A549 (cell line): ENCODE measurements around the gene PLEKHA4. TPM values are rescaled to one million over a fixed set of nuclear protein-coding genes. Genes with fewer than 3 reads are reported as not detected.

Experiments used
- ATAC-seq, 2 experiments: fragments of 200-7000 bp in 1 of 2; fragments of >200 bp in 1 of 2; cut with Nextera tagmentation in 1 of 2; cut with Tn5 transposase in 1 of 2; 3 replicates each; pipeline versions ENCODE4 v1.8.0 to v1.9.1; 2018 to 2020; ENCODE audit warnings: mild to moderate bottlenecking in 1 of 2, moderate library complexity in 1 of 2
- CTCF ChIA-PET: fragments of 300-600 bp; sonication (Branson Sonifier 250); formaldehyde crosslinking; extraction: SDS; loops from one replicate; lab custom pipeline; 2021; ENCODE audit warnings: antibody characterized with exemption, inconsistent platforms; lab: Yijun Ruan, JAX
- POLR2A ChIA-PET: fragments of 350-600 bp; formaldehyde crosslinking; extraction: SDS; loops from one replicate; lab custom pipeline; 2021; ENCODE audit warnings: antibody characterized with exemption, inconsistent platforms; lab: Yijun Ruan, JAX
- DNase-seq, 2 experiments: peaks; one replicate each; pipeline versions ENCODE4 v3.0.0 to v3.0.0-alpha.2; 2011 to 2016; ENCODE audit warnings: low read depth in 1 of 2, low spot score in 1 of 2
- FAIRE-seq: peaks from 2 replicates; lab custom pipeline; 2011; peaks lifted over from hg19 to GRCh38; lab: Jason Lieb, UNC
- H3K27ac ChIP-seq, 2 experiments: fragments of >200 bp; sonication (Bioruptor Twin); formaldehyde crosslinking; 3 replicates each; pipeline ENCODE4 v1.5.1; 2016 to 2017
- H3K4me1 ChIP-seq: fragments of >200 bp; sonication (Bioruptor Twin); formaldehyde crosslinking; 3 replicates; pipeline ENCODE4 v1.6.1; 2016
- H3K4me2 ChIP-seq: fragments of >200 bp; sonication (Bioruptor Twin); formaldehyde crosslinking; 3 replicates; pipeline ENCODE4 v1.6.1; 2016
- H3K4me3 ChIP-seq: fragments of >200 bp; sonication (Bioruptor Twin); formaldehyde crosslinking; 3 replicates; pipeline ENCODE4 v1.5.1; 2016
- H3K9me3 ChIP-seq: fragments of >200 bp; sonication (Bioruptor Twin); formaldehyde crosslinking; 3 replicates; pipeline ENCODE4 v1.6.1; 2016
- BHLHE40 ChIP-seq: IDR thresholded peaks from 2 replicates; pipeline ENCODE4 v1.6.1; 2012; ENCODE audit warnings: low read depth, low read length, inconsistent platforms
- CBX8 ChIP-seq: fragments of 200-600 bp; sonication (generic); IDR thresholded peaks from 2 replicates; pipeline ENCODE4 v1.6.1; 2016
- CEBPB ChIP-seq, 2 experiments: fragments of >200 bp in 1 of 2; sonication (Bioruptor Twin) in 1 of 2; formaldehyde crosslinking in 1 of 2; IDR thresholded peaks; 2 replicates each; pipeline ENCODE4 v1.6.1; 2012 to 2016
- CHD2 ChIP-seq: fragments of 150-350 bp; IDR thresholded peaks from 2 replicates; pipeline ENCODE4 v1.6.1; 2014; ENCODE audit warnings: low read length; ENCODE audit not compliant: partially characterized antibody
- EHF ChIP-seq: fragments of 250-450 bp; sonication (Bioruptor Pico); IDR thresholded peaks from 2 replicates; pipeline ENCODE4 v1.5.0; 2020; ENCODE audit warnings: mild to moderate bottlenecking
- ESRRA ChIP-seq: fragments of 150-350 bp; IDR thresholded peaks from 2 replicates; pipeline ENCODE4 v1.6.1; 2014; ENCODE audit warnings: mild to moderate bottlenecking, low read length, borderline replicate concordance
- FOSB ChIP-seq: fragments of 250-450 bp; sonication (Bioruptor Pico); IDR thresholded peaks from 2 replicates; pipeline ENCODE4 v1.5.0; 2020; ENCODE audit warnings: mild to moderate bottlenecking, moderate library complexity
- FOXS1 ChIP-seq: fragments of 250-450 bp; sonication (Bioruptor Pico); IDR thresholded peaks from 2 replicates; pipeline ENCODE4 v1.5.0; 2020; ENCODE audit warnings: mild to moderate bottlenecking, moderate library complexity
- HDAC2 ChIP-seq: fragments of 200-600 bp; sonication (generic); IDR thresholded peaks from 2 replicates; pipeline ENCODE4 v1.6.1; 2016
- HEYL ChIP-seq: fragments of 250-450 bp; sonication (Bioruptor Pico); IDR thresholded peaks from 2 replicates; pipeline ENCODE4 v1.8.0; 2021; ENCODE audit warnings: mild to moderate bottlenecking, moderate library complexity
- HOXB13 ChIP-seq: fragments of 250-450 bp; sonication (Bioruptor Pico); IDR thresholded peaks from 2 replicates; pipeline ENCODE4 v1.5.0; 2020; ENCODE audit warnings: low read depth, mild to moderate bottlenecking, moderate library complexity
- JUN ChIP-seq, 2 experiments: fragments of >200 bp; sonication (Bioruptor Twin); formaldehyde crosslinking; IDR thresholded peaks; 2 replicates in 1 of 2; 3 replicates in 1 of 2; pipeline ENCODE4 v1.6.1; 2016 to 2017
- KDM1A ChIP-seq: fragments of 200-600 bp; sonication (generic); IDR thresholded peaks from 2 replicates; pipeline ENCODE4 v1.6.1; 2016; ENCODE audit warnings: low read depth, mild to moderate bottlenecking
- MAFK ChIP-seq: fragments of 450-650 bp; IDR thresholded peaks from 2 replicates; pipeline ENCODE4 v1.6.1; 2014; ENCODE audit not compliant: partially characterized antibody
- MAZ ChIP-seq: fragments of 150-350 bp; IDR thresholded peaks from 2 replicates; pipeline ENCODE4 v1.6.1; 2014; ENCODE audit warnings: antibody characterized with exemption, low read depth, low read length, borderline replicate concordance
- MYC ChIP-seq: IDR thresholded peaks from 2 replicates; pipeline ENCODE4 v1.6.1; 2012; ENCODE audit warnings: mild to moderate bottlenecking, inconsistent platforms, low read length, improper control_type of control experiment, borderline replicate concordance
- NFE2L2 ChIP-seq: fragments of 150-350 bp; conservative IDR thresholded peaks from 2 replicates; pipeline ENCODE4 v1.6.1; 2014; ENCODE audit warnings: low read length
- PHF8 ChIP-seq: fragments of 200-600 bp; sonication (generic); IDR thresholded peaks from 2 replicates; pipeline ENCODE4 v1.6.1; 2016; ENCODE audit warnings: low read depth, mild to moderate bottlenecking, antibody characterized with exemption, moderate library complexity, borderline replicate concordance
- POLR2A ChIP-seq: IDR thresholded peaks from 2 replicates; pipeline ENCODE4 v1.6.1; 2012; ENCODE audit warnings: mild to moderate bottlenecking, low read length
- POLR2AphosphoS2 ChIP-seq: conservative IDR thresholded peaks from 2 replicates; pipeline ENCODE4 v1.6.1; 2012; ENCODE audit warnings: low read length, improper control_type of control experiment, inconsistent platforms
- SREBF2 ChIP-seq: fragments of 450-650 bp; IDR thresholded peaks from 2 replicates; pipeline ENCODE4 v1.6.1; 2014; ENCODE audit warnings: mild to moderate bottlenecking, moderate library complexity
- TFCP2L1 ChIP-seq: fragments of 250-450 bp; sonication (Bioruptor Pico); IDR thresholded peaks from 2 replicates; pipeline ENCODE4 v1.5.0; 2021; ENCODE audit warnings: mild to moderate bottlenecking
- ZFP36 ChIP-seq: fragments of 450-650 bp; IDR thresholded peaks from 2 replicates; pipeline ENCODE4 v1.6.1; 2014; ENCODE audit warnings: borderline replicate concordance; ENCODE audit not compliant: partially characterized antibody
- ZNF302 ChIP-seq: fragments of 250-450 bp; sonication (Bioruptor Pico); IDR thresholded peaks from 2 replicates; pipeline ENCODE4 v1.9.0; 2021; ENCODE audit warnings: inconsistent platforms, mild to moderate bottlenecking, moderate library complexity
- WGBS: methylation state at CpG from one replicate; pipeline ENCODE4 v1.1.6; 2017; ENCODE audit errors: missing lambda C conversion rate; 5-methylcytosine and 5-hydroxymethylcytosine counted together
- polyA plus RNA-seq, 4 experiments: library from polyadenylated mRNA; depleted of rRNA in 3 of 4; stranded (reverse); fragments of >200 nt; fragmentation: RNase III in 1 of 4; extraction: RNeasy Plus Mini Kit Qiagen cat#74134 plus additional on column Dnase treatment in 1 of 4; gene quantifications; 2 replicates in 3 of 4; 3 replicates in 1 of 4; pipeline ENCODE4 v1.2.3, GENCODE V29; 2011 to 2017
- TF ChIP-seq, protein P1 (sequence below): IDR thresholded peaks from 2 replicates; pipeline ENCODE4 v1.6.1; 2012; ENCODE audit warnings: low read depth, borderline replicate concordance
- TF ChIP-seq, protein P2 (sequence below): IDR thresholded peaks from 2 replicates; pipeline ENCODE4 v1.6.1; 2012
- TF ChIP-seq, protein P3 (sequence below): fragments of >200 bp; sonication (Bioruptor Twin); formaldehyde crosslinking; IDR thresholded peaks from 3 replicates; pipeline ENCODE4 v1.6.1; 2016
- TF ChIP-seq, protein P4 (sequence below): fragments of >200 bp; sonication (Bioruptor Twin); formaldehyde crosslinking; IDR thresholded peaks from 2 replicates; pipeline ENCODE4 v1.6.1; 2016
- TF ChIP-seq, protein P5 (sequence below): fragments of 250-450 bp; sonication (Bioruptor Pico); IDR thresholded peaks from 2 replicates; pipeline ENCODE4 v1.5.0; 2021; ENCODE audit warnings: mild to moderate bottlenecking, moderate library complexity, borderline replicate concordance
- TF ChIP-seq, protein P6 (sequence below): fragments of 250-450 bp; sonication (Bioruptor Pico); IDR thresholded peaks from 2 replicates; pipeline ENCODE4 v1.5.0; 2020; ENCODE audit warnings: low read depth, mild to moderate bottlenecking, moderate library complexity

Gene PLEKHA4
- polyA plus RNA-seq, 2 of the 4 experiments (the other 2 are of a cell fraction) = 0.34 to 0.46 TPM

DNA sequence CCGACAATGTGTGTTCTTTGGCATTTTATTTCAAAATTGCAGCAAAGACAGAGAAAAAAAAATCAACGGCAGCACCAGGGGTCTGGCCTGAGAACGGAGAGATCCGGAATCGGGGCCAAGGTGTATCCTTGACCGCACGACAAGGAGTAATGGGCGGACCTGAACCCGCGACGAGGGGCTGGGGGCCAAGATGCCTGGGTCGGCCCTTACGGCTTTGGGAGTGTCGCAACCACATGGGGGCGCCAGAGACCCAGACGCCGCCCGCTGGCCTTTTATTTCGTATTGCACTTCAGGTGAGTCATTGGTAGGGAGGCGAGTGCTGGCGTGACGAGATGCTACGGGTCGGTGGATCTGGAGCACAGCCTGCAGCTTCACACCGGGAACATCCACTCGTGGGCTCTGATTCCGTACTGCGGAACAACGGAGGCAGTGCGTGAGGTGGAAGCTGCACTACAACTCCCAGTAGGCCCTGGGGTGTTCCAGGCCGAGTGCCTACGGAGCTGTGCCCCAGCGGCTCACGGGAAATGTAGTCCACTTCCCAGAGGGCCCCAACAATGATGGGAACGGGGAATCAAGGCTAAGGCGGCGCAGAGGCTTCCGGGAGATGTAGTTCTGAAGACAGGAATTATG is 73.2 kb downstream of the PLEKHA4 start (continued):
- TF ChIP-seq HEYL (CRISPR knock-in tag) (no peak), ESRRA (no peak), HOXB13 (no peak), TFCP2L1 (CRISPR knock-in tag) (no peak), BHLHE40 (no peak), CHD2 (peak; percentile 4), CEBPB (IDR thresholded peaks at IDR 0.05) (peak in 1 of 2 experiments; percentile 83; a peak in 2 of 4 replicates), FOXS1 (no peak), SREBF2 (no peak), ZFP36 (no peak), MAFK (no peak), POLR2A (no peak), KDM1A (no peak), JUN (IDR thresholded peaks at IDR 0.05) (peak in 1 of 2 experiments; percentile 76; a peak in 3 of 5 replicates), MYC (peak; percentile 51; the same call in 1 of the 2 replicates), HDAC2 (no peak)
- TF ChIP-seq, protein P1, sequence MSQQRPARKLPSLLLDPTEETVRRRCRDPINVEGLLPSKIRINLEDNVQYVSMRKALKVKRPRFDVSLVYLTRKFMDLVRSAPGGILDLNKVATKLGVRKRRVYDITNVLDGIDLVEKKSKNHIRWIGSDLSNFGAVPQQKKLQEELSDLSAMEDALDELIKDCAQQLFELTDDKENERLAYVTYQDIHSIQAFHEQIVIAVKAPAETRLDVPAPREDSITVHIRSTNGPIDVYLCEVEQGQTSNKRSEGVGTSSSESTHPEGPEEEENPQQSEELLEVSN = 0 out of 2 replicates have a peak, but pooled peaks have one; percentile 33
- TF ChIP-seq, protein P2, sequence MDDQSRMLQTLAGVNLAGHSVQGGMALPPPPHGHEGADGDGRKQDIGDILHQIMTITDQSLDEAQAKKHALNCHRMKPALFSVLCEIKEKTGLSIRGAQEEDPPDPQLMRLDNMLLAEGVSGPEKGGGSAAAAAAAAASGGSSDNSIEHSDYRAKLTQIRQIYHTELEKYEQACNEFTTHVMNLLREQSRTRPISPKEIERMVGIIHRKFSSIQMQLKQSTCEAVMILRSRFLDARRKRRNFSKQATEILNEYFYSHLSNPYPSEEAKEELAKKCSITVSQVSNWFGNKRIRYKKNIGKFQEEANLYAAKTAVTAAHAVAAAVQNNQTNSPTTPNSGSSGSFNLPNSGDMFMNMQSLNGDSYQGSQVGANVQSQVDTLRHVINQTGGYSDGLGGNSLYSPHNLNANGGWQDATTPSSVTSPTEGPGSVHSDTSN = peak; percentile 65; the same call in 1 of the 2 replicates
- TF ChIP-seq, protein P3, sequence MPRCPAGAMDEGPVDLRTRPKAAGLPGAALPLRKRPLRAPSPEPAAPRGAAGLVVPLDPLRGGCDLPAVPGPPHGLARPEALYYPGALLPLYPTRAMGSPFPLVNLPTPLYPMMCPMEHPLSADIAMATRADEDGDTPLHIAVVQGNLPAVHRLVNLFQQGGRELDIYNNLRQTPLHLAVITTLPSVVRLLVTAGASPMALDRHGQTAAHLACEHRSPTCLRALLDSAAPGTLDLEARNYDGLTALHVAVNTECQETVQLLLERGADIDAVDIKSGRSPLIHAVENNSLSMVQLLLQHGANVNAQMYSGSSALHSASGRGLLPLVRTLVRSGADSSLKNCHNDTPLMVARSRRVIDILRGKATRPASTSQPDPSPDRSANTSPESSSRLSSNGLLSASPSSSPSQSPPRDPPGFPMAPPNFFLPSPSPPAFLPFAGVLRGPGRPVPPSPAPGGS = 0 out of 3 replicates have a peak, but pooled peaks have one; percentile 50

DNA sequence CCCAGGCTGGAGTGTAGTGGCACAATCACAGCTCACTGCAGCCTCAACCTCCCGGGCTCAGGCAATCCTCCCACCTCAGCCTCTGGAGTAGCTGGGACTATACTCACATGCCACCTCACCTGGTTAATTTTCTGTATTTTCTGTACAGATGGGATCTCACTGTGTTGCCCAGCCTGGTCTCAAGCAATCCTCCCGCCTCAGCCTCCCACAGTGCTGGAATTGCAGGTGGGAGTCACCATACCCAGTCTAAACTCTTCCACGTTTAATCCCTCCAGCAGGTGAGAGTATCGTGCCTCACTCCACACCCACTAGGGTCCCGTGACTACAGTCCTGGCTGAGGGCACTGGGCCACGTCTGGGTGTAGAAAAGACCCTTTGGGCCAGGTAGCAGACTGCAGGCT is 74.1 kb downstream of the PLEKHA4 start:
- POLR2A ChIA-PET = interaction anchor here (2.7 kb wide), 1 partner anchor 42 kb away, joined by 18 read pairs; the partner anchor contains the start of gene HSD17B14
- TF ChIP-seq EHF = no peak
- TF ChIP-seq PHF8 = no peak
- no peak for TF ChIP-seq POLR2A
- TF ChIP-seq, protein P4, sequence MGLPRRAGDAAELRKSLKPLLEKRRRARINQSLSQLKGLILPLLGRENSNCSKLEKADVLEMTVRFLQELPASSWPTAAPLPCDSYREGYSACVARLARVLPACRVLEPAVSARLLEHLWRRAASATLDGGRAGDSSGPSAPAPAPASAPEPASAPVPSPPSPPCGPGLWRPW = no peak
- TF ChIP-seq JUN (IDR thresholded peaks at IDR 0.05) = no peak
- no peak for TF ChIP-seq ZNF302 (CRISPR knock-in tag)
- TF ChIP-seq MAZ = no peak
- TF ChIP-seq CBX8 = no peak
- TF ChIP-seq, protein P5, sequence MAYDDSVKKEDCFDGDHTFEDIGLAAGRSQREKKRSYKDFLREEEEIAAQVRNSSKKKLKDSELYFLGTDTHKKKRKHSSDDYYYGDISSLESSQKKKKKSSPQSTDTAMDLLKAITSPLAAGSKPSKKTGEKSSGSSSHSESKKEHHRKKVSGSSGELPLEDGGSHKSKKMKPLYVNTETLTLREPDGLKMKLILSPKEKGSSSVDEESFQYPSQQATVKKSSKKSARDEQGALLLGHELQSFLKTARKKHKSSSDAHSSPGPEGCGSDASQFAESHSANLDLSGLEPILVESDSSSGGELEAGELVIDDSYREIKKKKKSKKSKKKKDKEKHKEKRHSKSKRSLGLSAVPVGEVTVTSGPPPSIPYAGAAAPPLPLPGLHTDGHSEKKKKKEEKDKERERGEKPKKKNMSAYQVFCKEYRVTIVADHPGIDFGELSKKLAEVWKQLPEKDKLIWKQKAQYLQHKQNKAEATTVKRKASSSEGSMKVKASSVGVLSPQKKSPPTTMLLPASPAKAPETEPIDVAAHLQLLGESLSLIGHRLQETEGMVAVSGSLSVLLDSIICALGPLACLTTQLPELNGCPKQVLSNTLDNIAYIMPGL (CRISPR knock-in tag) = no peak
- TF ChIP-seq, protein P3 = no peak
- TF ChIP-seq FOSB (CRISPR knock-in tag) = no peak
- no peak for TF ChIP-seq MAFK
- TF ChIP-seq POLR2AphosphoS2 = no peak
- TF ChIP-seq, protein P6, sequence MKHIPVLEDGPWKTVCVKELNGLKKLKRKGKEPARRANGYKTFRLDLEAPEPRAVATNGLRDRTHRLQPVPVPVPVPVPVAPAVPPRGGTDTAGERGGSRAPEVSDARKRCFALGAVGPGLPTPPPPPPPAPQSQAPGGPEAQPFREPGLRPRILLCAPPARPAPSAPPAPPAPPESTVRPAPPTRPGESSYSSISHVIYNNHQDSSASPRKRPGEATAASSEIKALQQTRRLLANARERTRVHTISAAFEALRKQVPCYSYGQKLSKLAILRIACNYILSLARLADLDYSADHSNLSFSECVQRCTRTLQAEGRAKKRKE = no peak
- no peak for TF ChIP-seq NFE2L2

More for the DNA sequence above, 74.1 kb downstream of the PLEKHA4 start:
- Histone ChIP-seq H3K27ac (peak overlapping the region in 1 of 2 experiments; percentile 83; a peak in 2 of 6 replicates), H3K9me3 (no peaks in the 10 kb centered on the region), H3K4me2 (peak overlapping the region; percentile 78; the same call in 2 of the 3 replicates), H3K4me1 (peaks cover 5% of the 10 kb centered on the region; the same call in 2 of the 3 replicates), H3K4me3 (no peak overlapping the region)
- FAIRE-seq (no peak), ATAC-seq (no peak), DNase-seq (no peak)
- WGBS = 71% methylated on average over 6 of the region's 6 CpGs
- CTCF ChIA-PET = interaction anchor here (0.6 to 17.2 kb wide), 23 partner anchors 10 to 205 kb away, joined by 3 to 927 read pairs (median 5); partner anchors contain the start of genes BCAT2, CA11, FTL and GYS1
